ENCODE data around the gene PLD5.
"Not testable (repeated sequence)": the region's sequence is repeated elsewhere in the genome, so short reads cannot be mapped to it uniquely, and the experiment has no call there.

Gene PLD5

GRCh38 chr1:242282758-242283485 lies 241.6 kb downstream of the PLD5 start:
- not testable (repeated sequence) for DNase-seq (ENCODE audit: low read depth in 2 of 2)

GRCh38 chr1:242278406-242278805 lies 246.1 kb downstream of the PLD5 start:
- not testable (repeated sequence) for DNase-seq (ENCODE audit: low read depth in 2 of 2)

DNA sequence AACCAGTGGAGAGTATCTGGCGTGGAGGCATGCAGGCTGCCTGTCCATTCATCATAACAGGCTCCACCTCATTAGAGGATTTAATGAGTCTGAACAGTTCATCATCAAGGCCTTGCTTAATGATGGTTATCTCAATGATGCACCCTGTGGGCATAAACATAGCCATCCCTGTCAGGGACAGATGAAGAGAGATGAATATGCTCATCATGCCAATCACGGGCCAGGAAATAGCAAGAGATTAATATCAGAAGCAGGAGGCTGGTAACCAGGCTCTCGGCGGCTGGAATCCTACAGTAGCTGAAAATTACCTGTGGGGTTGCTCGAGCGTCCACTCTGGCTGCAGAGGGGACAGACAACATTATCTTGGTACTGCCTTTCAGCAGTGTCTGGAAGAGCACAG lies 247.7 kb downstream of the PLD5 start:
- DNase-seq (ENCODE audit: low read depth in 2 of 2): not testable (repeated sequence)

GRCh38 chr1:242267004-242267403 lies 257.5 kb downstream of the PLD5 start:
- DNase-seq (ENCODE audit: low read depth in 2 of 2): not testable (repeated sequence)

GRCh38 chr1:242264419-242264818 lies 260.1 kb downstream of the PLD5 start:
- not testable (repeated sequence) for DNase-seq (ENCODE audit: low read depth in 2 of 2)

- no peak for DNase-seq (ENCODE audit: low read depth in 2 of 2)
Measured at GRCh38 chr1:242245255-242245654, 279.2 kb downstream of the PLD5 start.

GRCh38 chr1:242243472-242243871 lies 281.0 kb downstream of the PLD5 start:
- no peak for DNase-seq (ENCODE audit: low read depth in 2 of 2)

DNA sequence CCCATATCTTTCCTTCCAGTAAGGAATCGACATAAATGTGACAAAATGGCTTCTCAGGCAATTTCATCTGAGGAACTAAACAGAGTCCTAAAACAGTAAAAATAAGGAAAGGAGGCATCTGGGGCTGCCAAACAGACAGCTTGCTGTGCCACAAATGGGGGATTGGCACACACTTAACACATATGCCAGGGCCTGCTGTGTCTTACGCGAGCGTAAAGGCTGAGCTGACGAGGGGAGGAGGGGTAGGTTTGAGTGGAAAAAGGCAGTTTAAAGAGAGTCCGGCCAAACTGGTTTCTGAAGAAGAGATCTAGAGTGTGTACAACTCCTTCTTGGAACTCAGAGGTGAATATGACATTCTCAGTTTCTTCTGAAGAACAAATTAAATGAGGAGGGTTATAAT lies 281.5 kb downstream of the PLD5 start:
- no peak for DNase-seq (ENCODE audit: low read depth in 2 of 2)

DNA sequence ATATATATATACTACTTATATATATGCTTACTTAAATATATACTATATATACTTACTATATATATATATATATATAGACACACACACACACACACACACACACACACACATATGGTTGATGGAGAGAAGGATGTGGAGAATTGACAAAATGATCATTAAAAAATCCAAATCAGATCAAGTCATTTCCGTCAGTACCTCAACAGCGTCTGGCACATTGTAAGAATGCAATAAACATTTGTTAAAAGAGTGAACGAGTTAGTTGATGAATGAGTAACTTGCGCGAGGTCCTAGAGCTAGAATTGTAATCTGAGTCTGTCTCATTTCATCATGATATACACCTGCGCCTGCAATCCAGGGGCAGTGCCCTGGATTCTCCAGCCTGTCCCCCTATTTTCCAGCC lies 282.6 kb downstream of the PLD5 start:
- no peak for DNase-seq (ENCODE audit: low read depth in 2 of 2)

DNA sequence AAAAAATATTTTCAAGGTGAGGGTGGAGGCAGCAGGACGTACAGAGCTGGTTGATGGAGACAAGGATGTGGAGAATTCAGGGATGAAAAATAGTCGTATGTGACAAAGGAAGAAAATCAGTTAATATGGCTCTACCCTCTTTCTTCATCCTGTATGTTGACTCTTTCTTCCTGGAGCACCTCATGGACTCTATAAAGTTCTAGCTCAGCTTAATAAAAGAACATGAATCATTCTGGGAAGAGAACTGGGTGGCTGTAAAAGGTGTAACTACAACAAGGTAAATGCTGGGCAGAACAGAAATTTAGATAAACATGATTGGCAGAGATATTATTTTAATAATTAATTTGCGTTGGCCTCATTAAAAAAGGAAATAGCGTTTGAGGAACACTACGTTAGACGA lies 283.8 kb downstream of the PLD5 start:
- no peak for DNase-seq (ENCODE audit: low read depth in 2 of 2)

- DNase-seq (ENCODE audit: low read depth in 2 of 2): no peak
Measured at GRCh38 chr1:242240077-242240476, 284.4 kb downstream of the PLD5 start.

DNA sequence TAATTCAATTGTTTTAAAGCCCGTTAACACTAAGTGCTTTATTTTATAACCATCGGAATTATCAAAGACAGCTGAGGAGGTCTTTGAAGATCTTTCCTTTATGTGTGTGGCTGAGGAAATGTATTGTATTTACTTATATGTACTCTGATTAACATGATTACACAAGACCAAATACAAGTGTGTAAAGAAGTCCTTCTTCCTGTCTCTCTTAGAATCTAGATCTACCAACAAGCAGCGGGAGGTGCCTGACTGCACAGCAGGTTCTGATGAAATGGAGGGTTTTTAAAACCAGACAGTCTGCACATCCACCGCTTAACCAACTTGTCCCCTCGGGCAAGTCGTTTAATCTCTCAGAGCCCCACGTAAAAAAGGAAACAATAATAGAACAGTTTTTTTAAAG lies 285.1 kb downstream of the PLD5 start:
- DNase-seq (ENCODE audit: low read depth in 2 of 2): no peak

GRCh38 chr1:242237051-242237450 lies 287.4 kb downstream of the PLD5 start:
- no peak for DNase-seq (ENCODE audit: low read depth in 2 of 2)

GRCh38 chr1:242228991-242229390 lies 295.5 kb downstream of the PLD5 start:
- no peak for DNase-seq (ENCODE audit: low read depth in 2 of 2)

GRCh38 chr1:242225767-242226573 lies 298.5 kb downstream of the PLD5 start:
- no peak for DNase-seq (ENCODE audit: low read depth in 2 of 2)

DNA sequence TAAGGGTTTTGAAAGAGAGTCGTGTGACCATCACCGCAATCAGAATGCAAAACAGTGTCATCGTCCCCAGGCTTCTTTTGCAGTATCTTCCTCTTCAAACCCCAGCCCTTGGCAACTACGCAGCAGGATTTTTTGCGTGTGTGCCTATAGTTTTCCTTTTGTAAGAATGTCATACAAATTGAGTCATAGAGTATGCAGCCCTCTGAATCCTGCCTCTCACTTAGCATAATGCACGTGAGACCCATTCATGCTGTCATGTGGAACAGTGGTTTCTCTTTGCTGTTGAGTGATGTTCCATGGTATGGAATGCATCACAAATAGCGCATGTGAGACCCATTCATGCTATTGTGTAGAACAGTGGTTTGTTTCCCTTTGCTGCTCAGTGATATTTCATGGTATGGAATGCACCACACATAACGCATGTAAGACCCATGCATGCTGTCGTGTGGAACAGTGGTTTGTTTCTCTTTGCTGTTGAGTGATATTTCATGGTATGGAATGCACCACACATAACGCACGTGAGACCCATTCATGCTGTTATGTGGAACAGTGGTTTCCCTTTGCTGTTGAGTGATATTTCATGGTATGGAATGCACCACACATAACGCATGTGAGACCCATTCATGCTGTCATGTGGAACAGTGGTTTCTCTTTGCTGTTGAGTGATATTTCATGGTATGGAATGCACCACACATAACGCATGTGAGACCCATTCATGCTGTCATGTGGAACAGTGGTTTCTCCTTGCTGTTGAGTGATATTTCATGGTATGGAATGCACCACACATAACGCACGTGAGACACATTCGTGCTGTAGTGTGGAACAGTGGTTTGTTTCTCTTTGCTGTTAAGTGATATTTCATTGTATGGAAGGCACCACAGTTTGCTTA lies 299.4 kb downstream of the PLD5 start:
- not testable (repeated sequence) for DNase-seq (ENCODE audit: low read depth in 2 of 2)

DNA sequence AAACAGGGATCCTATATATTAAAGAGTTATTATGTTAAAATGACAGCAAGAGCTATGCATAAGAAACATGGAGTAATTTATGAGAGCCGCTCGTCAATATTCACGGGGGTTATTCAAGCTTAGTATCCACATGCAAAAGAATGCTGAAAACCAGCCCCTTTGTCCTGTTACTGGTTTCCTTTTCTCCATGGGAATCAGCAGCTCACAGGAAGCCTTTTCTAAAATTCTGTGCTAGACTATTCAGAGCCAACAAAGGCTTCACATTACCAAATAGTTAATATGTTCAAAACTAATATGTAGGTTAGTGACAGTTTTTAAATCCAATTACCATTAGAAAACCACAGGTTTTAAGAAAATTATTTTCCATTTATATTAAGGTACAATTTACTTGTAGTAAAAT lies 300.0 kb downstream of the PLD5 start:
- no peak for DNase-seq (ENCODE audit: low read depth in 2 of 2)

DNA sequence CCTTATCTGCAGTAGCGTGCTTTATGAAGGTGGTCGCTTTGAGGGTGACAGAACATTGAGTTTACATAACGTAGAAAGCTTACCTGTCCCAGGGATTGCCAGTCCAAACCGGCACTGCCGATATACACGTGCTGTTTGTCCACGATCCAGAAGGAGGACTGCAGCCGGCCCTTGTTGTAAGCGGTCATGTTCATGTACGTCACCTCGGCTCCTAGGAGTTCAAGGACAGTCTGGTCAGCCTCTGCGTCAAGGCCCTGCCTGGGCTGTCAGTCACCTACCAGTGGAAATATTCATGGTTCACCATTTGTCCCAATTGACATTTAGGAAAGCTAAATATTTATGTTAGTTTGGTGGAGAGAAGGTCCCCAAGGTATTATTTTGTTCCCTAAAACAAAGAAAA lies 304.6 kb downstream of the PLD5 start:
- no peak for DNase-seq (ENCODE audit: low read depth in 2 of 2)

- no peak for DNase-seq (ENCODE audit: low read depth in 2 of 2)
Measured at GRCh38 chr1:242219298-242219901, 305.1 kb downstream of the PLD5 start.

DNA sequence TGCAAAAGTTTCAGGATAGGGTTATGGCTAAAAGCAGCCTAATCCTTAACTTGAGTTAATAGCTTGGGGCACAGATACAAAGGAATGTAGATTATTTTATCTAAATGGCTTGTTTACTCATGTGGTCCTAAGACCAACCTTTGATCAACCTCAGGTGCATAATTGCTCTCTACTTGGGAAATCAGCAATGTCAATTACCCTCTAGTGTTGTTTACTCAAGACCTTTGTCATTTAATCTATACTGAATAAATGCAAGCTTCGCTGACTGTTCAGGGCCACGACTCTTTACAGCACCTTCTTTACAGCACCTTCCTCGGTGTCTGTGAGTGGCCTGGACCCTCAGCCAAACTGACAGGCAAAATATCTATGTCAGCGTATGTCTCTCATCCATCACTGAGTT lies 308.1 kb downstream of the PLD5 start:
- no peak for DNase-seq (ENCODE audit: low read depth in 2 of 2)

DNA sequence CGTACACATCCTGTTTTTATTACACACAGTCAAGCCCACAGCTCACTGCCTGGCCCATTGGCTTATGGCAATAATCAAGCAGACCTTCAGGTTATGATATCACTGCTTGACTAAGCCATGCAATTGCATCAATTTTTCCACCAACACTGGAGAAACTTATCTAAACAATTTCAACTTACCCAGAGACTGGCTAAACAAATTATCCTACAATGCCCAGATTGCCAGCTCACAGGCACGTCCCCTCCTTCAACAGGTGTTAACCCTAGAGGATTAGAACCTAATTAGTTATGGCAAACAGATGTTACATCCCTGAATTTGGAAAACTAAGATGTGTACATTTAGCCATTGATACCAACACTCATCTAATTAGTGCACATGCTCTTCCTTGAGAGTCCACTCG lies 310.0 kb downstream of the PLD5 start:
- not testable (repeated sequence) for DNase-seq (ENCODE audit: low read depth in 2 of 2)

DNA sequence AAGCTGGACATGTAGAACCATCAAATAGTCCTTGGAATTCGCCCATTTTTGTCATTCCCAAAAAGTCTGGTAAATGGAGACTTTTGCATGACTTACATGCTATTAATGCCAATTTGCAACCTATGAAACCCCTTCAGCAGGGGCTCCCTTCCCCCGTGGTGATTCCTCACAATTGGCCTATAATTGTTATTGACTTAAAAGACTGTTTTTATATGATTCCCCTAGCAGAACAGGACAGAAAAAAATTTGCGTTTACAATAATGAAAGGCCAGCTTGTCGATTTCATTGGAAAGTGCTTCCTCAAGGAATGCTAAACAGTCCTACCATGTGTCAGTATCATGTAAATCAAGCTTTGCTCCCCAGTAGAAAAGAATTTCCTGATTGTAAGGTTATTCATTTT lies 311.5 kb downstream of the PLD5 start:
- DNase-seq (ENCODE audit: low read depth in 2 of 2): not testable (repeated sequence)

Data from fibroblast of skin of left biceps (primary cell).